GM12891 (cell line): ENCODE measurements around the gene PLIN3. TPM values are rescaled to one million over a fixed set of nuclear protein-coding genes. Genes with fewer than 3 reads are reported as not detected.

Experiments
- DNase-seq: peaks from one replicate; pipeline ENCODE4 v3.0.0; 2011; ENCODE audit warnings: low spot score; ENCODE audit not compliant: insufficient read length
- FAIRE-seq: peaks from 2 replicates; lab custom pipeline; 2011; peaks lifted over from hg19 to GRCh38; lab: Jason Lieb, UNC
- PAX5 ChIP-seq: IDR thresholded peaks from 2 replicates; pipeline ENCODE4 v1.6.1; 2011; ENCODE audit warnings: low read length, moderate library complexity, mild to moderate bottlenecking; ENCODE audit not compliant: insufficient read depth, severe bottlenecking
- POLR2A ChIP-seq: IDR thresholded peaks from 2 replicates; pipeline ENCODE4 v1.6.1; 2011; ENCODE audit warnings: low read depth, low read length, control low read depth
- POLR2AphosphoS5 ChIP-seq: IDR thresholded peaks from 2 replicates; pipeline ENCODE4 v1.6.1; 2011; ENCODE audit warnings: low read depth, low read length, control low read depth
- POU2F2 ChIP-seq: IDR thresholded peaks from 2 replicates; pipeline ENCODE4 v1.6.1; 2011; ENCODE audit warnings: low read depth, mild to moderate bottlenecking, control low read depth, low read length, moderate library complexity
- SPI1 ChIP-seq: IDR thresholded peaks from 2 replicates; pipeline ENCODE4 v1.6.1; 2011; ENCODE audit warnings: low read depth, low read length, control low read depth
- TAF1 ChIP-seq: IDR thresholded peaks from 2 replicates; pipeline ENCODE4 v1.6.1; 2011; ENCODE audit warnings: low read depth, low read length, control low read depth
- polyA plus RNA-seq: library from polyadenylated mRNA; unstranded; fragments of >200 nt; gene quantifications from one replicate; pipeline ENCODE4 v1.2.1, GENCODE V29; 2012; ENCODE audit warnings: low read depth, missing spikeins, inconsistent platforms; ENCODE audit not compliant: missing spikeins

PLIN3 gene, protein sequence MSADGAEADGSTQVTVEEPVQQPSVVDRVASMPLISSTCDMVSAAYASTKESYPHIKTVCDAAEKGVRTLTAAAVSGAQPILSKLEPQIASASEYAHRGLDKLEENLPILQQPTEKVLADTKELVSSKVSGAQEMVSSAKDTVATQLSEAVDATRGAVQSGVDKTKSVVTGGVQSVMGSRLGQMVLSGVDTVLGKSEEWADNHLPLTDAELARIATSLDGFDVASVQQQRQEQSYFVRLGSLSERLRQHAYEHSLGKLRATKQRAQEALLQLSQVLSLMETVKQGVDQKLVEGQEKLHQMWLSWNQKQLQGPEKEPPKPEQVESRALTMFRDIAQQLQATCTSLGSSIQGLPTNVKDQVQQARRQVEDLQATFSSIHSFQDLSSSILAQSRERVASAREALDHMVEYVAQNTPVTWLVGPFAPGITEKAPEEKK
- polyA plus RNA-seq, result 75.6 TPM

DNA sequence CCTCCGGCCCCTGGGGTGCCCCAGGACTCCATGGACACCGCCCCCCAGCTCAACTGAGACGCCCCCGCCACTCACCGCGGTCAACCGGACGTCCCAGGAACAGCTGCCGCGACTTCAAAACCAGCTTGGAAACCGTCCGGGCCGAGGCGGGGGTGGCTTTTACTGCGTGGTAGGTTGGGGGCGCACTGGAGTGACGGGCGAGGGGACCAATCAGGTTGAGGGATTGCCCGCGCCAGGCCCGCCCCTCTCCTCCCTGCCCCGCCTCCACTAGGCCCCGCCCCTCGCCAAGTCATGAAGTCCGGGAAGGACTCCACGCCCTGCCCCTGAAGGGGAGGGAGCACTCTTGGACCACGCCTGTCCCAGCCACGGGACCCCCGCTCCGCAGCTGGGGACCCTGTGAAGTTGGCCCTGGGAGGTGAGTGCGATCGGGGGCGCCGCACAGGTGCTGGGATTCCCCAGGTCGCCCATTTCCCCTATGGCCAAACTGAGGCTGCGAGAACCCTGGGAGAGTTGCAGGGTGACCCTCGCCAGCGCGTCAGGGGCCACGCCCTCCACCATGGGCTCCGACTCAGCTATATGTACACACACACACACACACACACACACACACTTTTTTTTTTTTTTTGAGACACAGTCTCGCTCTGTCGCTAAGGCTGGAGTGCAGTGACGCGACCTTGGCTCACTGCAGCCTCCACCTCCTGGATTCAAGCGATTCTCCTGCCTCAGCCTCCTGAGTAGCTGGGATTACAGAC, at the start of gene PLIN3:
Gene PLIN3 (minus strand): TSS at position 134 of the 752 bp plus-strand sequence. CDS start 6,273 bp downstream, outside the sequence.
- peak; percentile 87 for FAIRE-seq
- peak; percentile 49; the same call in 1 of the 2 replicates for TF ChIP-seq POLR2A
- no peak for TF ChIP-seq SPI1
- peak; percentile 95 for DNase-seq

DNA sequence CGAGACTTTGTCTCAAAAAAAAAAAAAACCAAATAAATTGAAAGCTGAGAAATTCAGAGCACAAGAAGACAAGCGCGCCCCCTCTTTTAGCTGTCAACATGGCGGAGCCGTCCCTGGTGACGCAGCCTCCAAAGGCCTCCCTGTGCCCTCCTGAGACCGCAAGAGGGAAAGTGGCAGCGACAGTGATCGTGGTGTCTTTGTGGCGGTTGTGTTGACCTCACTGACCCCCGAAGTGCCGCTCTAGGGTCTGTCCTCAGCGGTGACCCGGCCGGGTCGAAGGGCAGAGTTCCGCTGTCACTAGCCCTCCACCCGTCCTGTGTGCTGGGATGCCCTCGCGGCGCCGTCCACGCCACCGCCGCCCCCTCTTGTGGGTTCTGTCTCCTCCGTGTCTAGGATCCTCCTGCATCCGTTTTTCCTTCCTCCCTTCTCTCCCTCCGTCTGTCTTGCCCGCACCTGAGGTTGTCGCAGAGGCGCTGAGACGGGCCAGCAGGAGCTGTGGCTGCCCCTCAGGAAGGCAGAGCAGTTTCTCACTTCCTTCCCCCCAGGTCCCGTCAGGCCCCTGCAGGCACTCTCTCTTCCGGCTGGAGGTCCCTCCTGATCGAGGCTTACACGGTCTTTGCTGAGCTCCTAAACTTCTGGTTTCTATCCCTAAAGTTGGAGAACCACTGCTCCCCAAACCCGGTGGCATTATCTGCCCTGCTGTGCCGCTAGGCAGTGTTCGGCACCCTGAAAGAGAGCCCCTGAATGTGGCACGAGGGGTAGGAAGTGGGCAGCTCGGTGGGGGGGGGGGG, 49.0 kb upstream of the PLIN3 start:
- TF ChIP-seq PAX5 (no peak), POU2F2 (no peak), SPI1 (peak; percentile 85), TAF1 (0 out of 2 replicates have a peak, but pooled peaks have one; percentile 45), POLR2AphosphoS5 (peak; percentile 59), POLR2A (peak; percentile 54; the same call in 1 of the 2 replicates)
- FAIRE-seq (peak; percentile 86), DNase-seq (peak; percentile 61)

DNA sequence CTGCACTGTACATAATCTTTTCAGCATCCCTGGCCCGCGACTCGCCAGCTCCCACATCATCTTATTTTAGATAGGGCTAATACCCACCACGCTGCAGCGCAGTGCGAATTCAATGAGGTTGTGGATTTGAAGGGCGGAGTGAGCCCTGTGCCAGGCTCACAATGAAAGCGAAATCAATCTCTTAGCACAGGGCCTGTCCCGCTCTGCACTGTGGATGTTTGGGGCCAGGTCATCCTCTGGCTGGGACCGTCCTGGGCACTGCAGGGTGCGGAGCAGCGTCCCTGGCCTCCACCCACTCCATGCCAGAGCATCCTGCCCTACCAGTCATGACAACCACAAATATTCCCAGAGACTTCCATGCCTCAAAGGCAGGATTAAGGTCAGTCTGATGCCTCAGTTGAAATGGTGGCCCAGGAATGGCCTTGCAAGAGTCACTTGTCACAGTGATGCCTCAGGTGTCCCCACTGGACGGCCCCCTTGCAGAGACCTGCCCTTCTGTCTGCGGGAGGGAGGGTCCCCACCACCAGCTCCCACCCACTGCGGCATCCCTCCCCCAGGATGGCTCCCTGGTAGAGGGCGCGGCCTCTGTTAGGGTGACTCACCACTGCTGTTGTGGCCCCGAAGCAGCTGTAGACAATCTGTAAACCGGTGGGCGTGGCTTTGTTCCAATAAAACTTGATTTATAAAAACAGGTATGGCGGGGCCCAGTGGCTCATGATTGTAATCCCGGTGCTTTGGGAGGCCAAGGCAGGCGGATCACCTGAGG, 47.5 kb upstream of the PLIN3 start:
- TF ChIP-seq POLR2A (0 out of 2 replicates have a peak, but pooled peaks have one; percentile 15), TAF1 (no peak), POU2F2 (no peak), PAX5 (no peak)
- DNase-seq (no peak), FAIRE-seq (peak; percentile 48)

DNA sequence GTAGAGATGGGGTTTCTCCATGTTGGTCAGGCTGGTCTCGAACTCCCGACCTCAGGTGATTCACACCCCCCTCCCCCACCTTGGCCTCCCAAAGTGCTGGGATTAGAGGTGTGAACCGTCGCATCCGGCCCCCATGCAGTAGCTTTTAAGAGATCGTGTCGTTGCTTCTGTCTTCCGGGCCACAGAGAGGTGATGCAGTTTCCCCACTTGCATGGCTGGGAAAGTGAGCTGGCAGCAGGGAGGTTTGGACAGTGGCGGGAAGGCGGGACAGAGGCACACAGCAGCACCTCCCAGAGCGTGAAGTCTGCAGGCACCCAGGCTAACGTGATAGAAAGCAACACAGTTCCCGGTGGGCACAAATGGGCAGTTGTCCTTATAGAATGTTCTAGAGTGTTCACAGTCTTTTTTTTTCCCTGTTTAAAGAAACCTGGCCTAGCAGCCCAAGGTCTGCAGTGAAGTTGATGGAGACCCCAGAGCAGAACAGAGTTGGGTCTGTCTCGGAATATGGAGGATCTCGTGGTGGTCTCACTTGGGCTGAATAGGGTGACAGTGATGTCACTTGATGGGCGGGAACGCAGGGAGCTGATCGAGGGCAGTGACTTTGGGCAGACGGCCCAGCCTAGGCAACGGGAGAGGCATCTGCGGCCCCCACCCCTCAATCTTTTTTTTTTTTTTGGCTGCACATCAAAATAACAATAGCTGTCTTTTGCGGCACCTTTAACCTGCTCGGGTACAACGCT, 46.7 kb upstream of the PLIN3 start:
- FAIRE-seq, result no peak

DNA sequence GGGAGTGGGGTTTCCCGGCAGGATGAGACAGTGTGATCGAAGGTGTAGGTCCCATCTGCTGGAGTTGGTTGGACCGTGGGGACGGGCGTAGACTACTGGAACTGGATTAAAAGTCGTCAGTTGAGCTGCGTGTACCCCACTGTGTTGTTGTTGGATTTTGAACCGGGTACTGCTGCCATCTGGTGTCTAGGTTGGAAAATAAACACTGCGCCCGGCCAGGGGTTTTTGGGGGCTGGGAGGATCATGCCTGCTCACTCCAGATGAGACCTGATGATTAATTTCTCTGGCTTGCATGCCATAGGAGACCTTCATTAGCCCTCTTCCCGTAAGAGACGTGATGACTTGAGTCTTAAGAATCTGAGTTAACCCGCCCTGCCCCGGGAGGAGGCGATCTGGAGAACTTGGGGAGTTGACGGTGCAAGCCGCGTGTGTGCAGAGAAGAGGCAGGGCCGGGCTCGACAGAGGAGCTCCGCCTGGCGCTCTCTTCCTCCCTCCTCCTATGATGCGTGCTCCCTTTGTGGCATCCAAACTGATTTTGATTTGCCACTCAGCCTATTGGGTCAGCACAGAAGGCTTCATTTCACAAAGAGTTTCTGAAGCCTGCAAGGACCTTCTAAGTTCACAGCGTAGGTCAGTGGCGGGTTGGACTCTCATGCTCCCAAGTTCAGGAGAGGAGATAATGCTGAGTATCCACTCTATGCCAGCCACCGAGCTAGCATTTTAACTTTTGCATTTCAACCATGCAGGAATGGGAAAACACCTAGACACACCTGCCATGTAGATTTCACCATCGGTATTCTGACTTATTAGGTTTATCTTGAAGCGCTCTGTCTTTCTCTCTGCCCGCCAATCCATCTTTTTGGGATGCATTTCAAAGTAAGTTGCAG, 44.6 kb upstream of the PLIN3 start:
- TF ChIP-seq SPI1 (no peak), PAX5 (no peak), POLR2AphosphoS5 (no peak), POU2F2 (no peak), TAF1 (no peak), POLR2A (no peak)
- no peak for DNase-seq

More for the DNA sequence above, 46.7 kb upstream of the PLIN3 start:
- no peak for DNase-seq
- TF ChIP-seq POLR2A (no peak; the same call in 1 of the 2 replicates), SPI1 (no peak), PAX5 (no peak), POU2F2 (no peak), POLR2AphosphoS5 (no peak), TAF1 (no peak)

DNA sequence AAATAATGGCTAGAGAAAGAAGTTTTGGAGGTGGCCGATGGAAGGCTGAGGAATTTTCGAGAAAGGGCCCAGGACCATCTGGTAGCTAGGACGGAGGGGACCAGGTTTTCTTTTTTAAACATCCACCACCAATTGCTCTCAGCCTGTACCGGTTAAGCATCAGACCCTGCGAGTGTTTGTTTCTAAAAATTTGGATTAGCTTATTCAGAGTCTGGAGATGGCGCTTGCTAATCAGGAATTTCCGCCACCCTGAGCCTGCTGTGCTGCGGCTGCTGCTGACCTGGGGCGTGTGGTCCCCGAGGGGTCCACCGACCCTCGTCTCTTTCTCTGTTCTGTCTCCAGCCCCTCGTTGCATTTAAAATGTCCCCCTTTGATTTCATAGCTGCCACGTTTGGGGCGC, 43.8 kb upstream of the PLIN3 start:
- no peak for FAIRE-seq
- TF ChIP-seq POLR2AphosphoS5, result no peak
- no peak for TF ChIP-seq POU2F2
- no peak for TF ChIP-seq PAX5
- TF ChIP-seq SPI1, result no peak
- no peak for TF ChIP-seq POLR2A
- TF ChIP-seq TAF1, result no peak
- DNase-seq, result no peak

More for the DNA sequence above, 44.6 kb upstream of the PLIN3 start:
- FAIRE-seq, result peak; percentile 90

DNA sequence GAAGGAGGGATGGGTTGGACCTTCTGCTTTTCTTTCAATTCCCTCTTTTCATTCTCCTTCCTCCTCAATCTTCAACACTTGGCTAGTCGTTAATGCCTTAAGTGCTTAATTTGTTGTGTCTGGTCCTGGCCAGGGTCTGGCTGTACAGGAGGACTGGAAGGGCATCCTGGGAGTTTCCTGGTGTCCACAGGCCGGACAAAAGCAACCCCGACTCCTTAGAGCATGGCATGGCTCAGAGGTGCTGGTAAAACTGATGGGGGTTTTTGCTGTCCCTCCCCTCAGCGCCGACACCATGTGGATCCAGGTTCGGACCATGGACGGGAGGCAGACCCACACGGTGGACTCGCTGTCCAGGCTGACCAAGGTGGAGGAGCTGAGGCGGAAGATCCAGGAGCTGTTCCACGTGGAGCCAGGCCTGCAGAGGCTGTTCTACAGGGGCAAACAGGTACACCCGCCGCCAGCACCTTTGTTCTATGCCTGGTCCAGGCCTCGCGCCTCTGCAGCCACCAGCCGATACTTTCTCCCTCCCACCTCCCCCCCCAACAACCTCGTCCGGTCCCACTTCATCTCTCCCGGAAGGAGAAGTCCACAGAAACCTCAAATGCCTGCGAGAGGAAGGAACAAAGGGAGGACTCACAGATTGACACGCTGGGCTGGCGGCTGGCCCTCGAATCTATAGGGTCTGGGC, 43.3 kb upstream of the PLIN3 start:
- DNase-seq (no peak), FAIRE-seq (peak; percentile 65)
- TF ChIP-seq PAX5, result no peak
- no peak for TF ChIP-seq POLR2AphosphoS5
